Measurements from ENCODE around the gene CFAP69. TPM values are rescaled to one million over a fixed set of nuclear protein-coding genes. Genes with fewer than 3 reads are reported as not detected.

The CFAP69 gene
- total RNA-seq, 2 experiments from 2014 or later = not detected

DNA sequence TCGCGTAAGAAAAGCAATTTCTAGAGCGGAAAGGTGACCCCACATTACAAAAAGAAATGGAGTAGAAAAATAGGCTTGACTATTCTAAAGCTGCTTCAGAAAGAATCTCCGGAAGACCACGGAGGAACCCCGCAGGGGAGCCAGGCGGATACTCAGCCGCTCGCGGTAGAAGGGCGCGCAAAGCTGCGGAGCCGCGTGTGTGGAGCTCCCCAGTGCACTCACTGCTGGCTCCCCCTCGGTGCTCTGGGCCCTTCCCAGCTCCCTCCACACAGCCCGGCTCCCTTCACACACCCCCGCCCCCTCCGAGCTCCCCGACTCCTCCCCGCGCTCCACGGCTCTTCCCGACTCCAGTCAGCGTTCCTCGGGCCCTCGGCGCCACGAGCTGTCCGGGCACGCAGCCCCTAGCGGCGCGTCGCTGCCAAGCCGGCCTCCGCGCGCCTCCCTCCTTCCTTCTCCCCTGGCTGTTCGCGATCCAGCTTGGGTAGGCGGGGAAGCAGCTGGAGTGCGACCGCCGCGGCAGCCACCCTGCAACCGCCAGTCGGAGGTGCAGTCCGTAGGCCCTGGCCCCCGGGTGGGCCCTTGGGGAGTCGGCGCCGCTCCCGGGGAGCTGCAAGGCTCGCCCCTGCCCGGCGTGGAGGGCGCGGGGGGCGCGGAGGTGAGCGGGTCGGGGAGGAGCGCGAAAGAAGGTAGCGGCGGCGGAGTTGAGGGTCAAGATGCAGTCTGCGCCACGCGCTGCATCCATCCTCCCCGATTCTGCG, 33.4 kb upstream of the CFAP69 start, which contains the start of gene STEAP2:
STEAP2 (plus strand) TSS at position 350 of the 758 bp plus-strand sequence. CDS start 13,343 bp downstream, outside the sequence.
- H3K36me3 ChIP-seq (ENCODE audit: insufficient read depth, low read length) = no peaks in the 10 kb centered on the region
- no peak within 1 kb of the TSS for H3K4me3 ChIP-seq (ENCODE audit: low read length)
- no peak within 1 kb of the TSS for H3K27ac Mint-ChIP-seq
- no peak within 1 kb of the TSS for H3K27ac ChIP-seq (ENCODE audit: low read depth in 1 of 2, low read length in 2 of 2)
- no peaks in the 10 kb centered on the region for H3K9me3 Mint-ChIP-seq
- peaks cover 19% of the 10 kb centered on the region for H3K27me3 Mint-ChIP-seq
- no peak within 1 kb of the TSS for H3K4me3 Mint-ChIP-seq
- peaks cover 3% of the 10 kb centered on the region for H3K4me1 ChIP-seq (ENCODE audit: insufficient read depth, low read length)
- peaks cover 31 to 42% of the 10 kb centered on the region in 2 experiments for H3K27me3 ChIP-seq (ENCODE audit: control insufficient read depth in 1 of 2, insufficient read depth in 2 of 2, low read length in 2 of 2)
- TF ChIP-seq, protein P1, sequence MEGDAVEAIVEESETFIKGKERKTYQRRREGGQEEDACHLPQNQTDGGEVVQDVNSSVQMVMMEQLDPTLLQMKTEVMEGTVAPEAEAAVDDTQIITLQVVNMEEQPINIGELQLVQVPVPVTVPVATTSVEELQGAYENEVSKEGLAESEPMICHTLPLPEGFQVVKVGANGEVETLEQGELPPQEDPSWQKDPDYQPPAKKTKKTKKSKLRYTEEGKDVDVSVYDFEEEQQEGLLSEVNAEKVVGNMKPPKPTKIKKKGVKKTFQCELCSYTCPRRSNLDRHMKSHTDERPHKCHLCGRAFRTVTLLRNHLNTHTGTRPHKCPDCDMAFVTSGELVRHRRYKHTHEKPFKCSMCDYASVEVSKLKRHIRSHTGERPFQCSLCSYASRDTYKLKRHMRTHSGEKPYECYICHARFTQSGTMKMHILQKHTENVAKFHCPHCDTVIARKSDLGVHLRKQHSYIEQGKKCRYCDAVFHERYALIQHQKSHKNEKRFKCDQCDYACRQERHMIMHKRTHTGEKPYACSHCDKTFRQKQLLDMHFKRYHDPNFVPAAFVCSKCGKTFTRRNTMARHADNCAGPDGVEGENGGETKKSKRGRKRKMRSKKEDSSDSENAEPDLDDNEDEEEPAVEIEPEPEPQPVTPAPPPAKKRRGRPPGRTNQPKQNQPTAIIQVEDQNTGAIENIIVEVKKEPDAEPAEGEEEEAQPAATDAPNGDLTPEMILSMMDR (IDR thresholded peaks at IDR 0.05) = no peak
- POLR2A ChIA-PET = no interaction called here
- intact Hi-C loops (cut with DNase I, micrococcal nuclease) = no loop called here
- ATAC-seq (ENCODE audit: poor library complexity) = peak; percentile 41
- H3K4me1 Mint-ChIP-seq (ENCODE audit: low read depth) = peaks cover 5% of the 10 kb centered on the region
- CTCF ChIA-PET = no interaction called here
- no peaks in the 10 kb centered on the region for H3K9me3 ChIP-seq (ENCODE audit: control insufficient read depth in 1 of 2, insufficient read depth in 1 of 2, low read length in 2 of 2)
- peak in 3 of 14 experiments; percentile 20 to 32 (median 25) for DNase-seq
- no peaks in the 10 kb centered on the region for H3K36me3 Mint-ChIP-seq (ENCODE audit: low read depth)

DNA sequence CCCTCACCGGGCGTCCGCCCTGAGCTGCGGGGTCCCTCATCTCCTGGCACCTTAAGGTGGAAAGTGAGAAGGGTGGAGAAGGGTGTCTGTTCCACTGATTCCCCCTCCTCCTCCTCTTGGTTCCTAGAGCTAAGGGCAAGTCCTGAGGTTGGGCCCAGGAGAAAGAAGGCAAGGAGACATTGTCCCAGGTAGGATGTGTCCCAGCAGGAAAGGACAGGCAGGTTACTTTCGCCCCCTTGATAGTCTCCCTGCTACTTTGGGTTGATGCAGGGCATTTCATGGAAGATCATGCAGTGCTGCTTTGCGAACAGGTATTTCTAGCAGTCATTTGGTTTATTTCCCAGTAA, 32.9 kb upstream of the CFAP69 start:
- Mint-ChIP-seq H3K27me3 (peaks cover 19% of the 10 kb centered on the region), H3K4me1 (ENCODE audit: low read depth) (peaks cover 5% of the 10 kb centered on the region), H3K27ac (no peak overlapping the region), H3K36me3 (ENCODE audit: low read depth) (no peaks in the 10 kb centered on the region), H3K9me3 (no peaks in the 10 kb centered on the region), H3K4me3 (no peak overlapping the region)
- H3K4me3 ChIP-seq (ENCODE audit: low read length) = no peak overlapping the region
- intact Hi-C loops (cut with DNase I, micrococcal nuclease) = no loop called here
- H3K27ac ChIP-seq (ENCODE audit: low read depth in 1 of 2, low read length in 2 of 2) = no peak overlapping the region
- ATAC-seq (ENCODE audit: poor library complexity) (no peak), DNase-seq (no peak)
- CTCF ChIA-PET = no interaction called here
- H3K27me3 ChIP-seq (ENCODE audit: control insufficient read depth in 1 of 2, insufficient read depth in 2 of 2, low read length in 2 of 2) = peaks cover 31 to 42% of the 10 kb centered on the region in 2 experiments
- H3K36me3 ChIP-seq (ENCODE audit: insufficient read depth, low read length) = no peaks in the 10 kb centered on the region
- POLR2A ChIA-PET = no interaction called here
- TF ChIP-seq, protein P1 (IDR thresholded peaks at IDR 0.05) = no peak
- H3K9me3 ChIP-seq (ENCODE audit: control insufficient read depth in 1 of 2, insufficient read depth in 1 of 2, low read length in 2 of 2) = no peaks in the 10 kb centered on the region
- H3K4me1 ChIP-seq (ENCODE audit: insufficient read depth, low read length) = peaks cover 3% of the 10 kb centered on the region

DNA sequence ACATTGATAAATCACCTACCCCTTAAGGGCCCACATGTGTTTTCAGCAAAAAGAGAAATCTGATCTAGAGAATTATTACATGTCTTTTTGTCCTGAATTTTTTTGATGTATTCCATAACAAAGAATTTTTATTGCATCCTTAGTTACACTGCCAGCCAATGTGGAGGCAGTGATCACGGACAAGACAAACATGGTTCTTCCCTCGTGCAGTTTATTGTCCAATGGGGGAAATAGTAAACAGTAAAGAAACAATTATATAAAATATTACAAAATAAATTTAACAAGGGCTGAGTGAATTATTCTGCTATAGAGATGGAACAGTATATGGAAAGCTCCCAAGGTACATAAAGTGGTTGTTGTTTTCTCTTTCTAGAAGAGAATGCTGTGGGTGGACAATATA, 31.5 kb upstream of the CFAP69 start:
- Mint-ChIP-seq H3K27me3 (peaks cover 26% of the 10 kb centered on the region), H3K36me3 (ENCODE audit: low read depth) (no peaks in the 10 kb centered on the region), H3K4me3 (no peak overlapping the region), H3K27ac (no peak overlapping the region), H3K9me3 (no peaks in the 10 kb centered on the region), H3K4me1 (ENCODE audit: low read depth) (peaks cover 5% of the 10 kb centered on the region)
- H3K4me3 ChIP-seq (ENCODE audit: low read length) = no peak overlapping the region
- H3K9me3 ChIP-seq (ENCODE audit: control insufficient read depth in 1 of 2, insufficient read depth in 1 of 2, low read length in 2 of 2) = no peaks in the 10 kb centered on the region
- H3K4me1 ChIP-seq (ENCODE audit: insufficient read depth, low read length) = peaks cover 3% of the 10 kb centered on the region
- ATAC-seq (ENCODE audit: poor library complexity) (no peak), DNase-seq (no peak)
- POLR2A ChIA-PET = no interaction called here
- intact Hi-C loops (cut with DNase I, micrococcal nuclease) = no loop called here
- H3K27ac ChIP-seq (ENCODE audit: low read depth in 1 of 2, low read length in 2 of 2) = no peak overlapping the region
- TF ChIP-seq, protein P1 (IDR thresholded peaks at IDR 0.05) = no peak
- no peaks in the 10 kb centered on the region for H3K36me3 ChIP-seq (ENCODE audit: insufficient read depth, low read length)
- CTCF ChIA-PET = no interaction called here
- H3K27me3 ChIP-seq (ENCODE audit: control insufficient read depth in 1 of 2, insufficient read depth in 2 of 2, low read length in 2 of 2) = peaks cover 31 to 42% of the 10 kb centered on the region in 2 experiments

Data from CD4-positive, alpha-beta T cell (primary cell).